GM21723 (cell line): ENCODE measurements around the gene PIK3R3.

Source experiments
- ATAC-seq: cut with Tn5 transposase; IDR thresholded peaks from one replicate; pipeline ENCODE4 v1.9.1; 2021; ENCODE audit warnings: mild to moderate bottlenecking, moderate library complexity; ENCODE audit not compliant: unreplicated experiment

Gene PIK3R3

GRCh38 chr1:45999507-45999906, 132.9 kb downstream of the PIK3R3 start:
- no peak for ATAC-seq

GRCh38 chr1:45998020-45998617, 134.3 kb downstream of the PIK3R3 start:
- no peak for ATAC-seq

- no peak for ATAC-seq
Measured at GRCh38 chr1:45995298-45995697, 137.1 kb downstream of the PIK3R3 start.

- no peak for ATAC-seq
Measured at GRCh38 chr1:45994423-45994822, 138.0 kb downstream of the PIK3R3 start.
